ENCODE results near the gene SPATS2L.

DNA sequence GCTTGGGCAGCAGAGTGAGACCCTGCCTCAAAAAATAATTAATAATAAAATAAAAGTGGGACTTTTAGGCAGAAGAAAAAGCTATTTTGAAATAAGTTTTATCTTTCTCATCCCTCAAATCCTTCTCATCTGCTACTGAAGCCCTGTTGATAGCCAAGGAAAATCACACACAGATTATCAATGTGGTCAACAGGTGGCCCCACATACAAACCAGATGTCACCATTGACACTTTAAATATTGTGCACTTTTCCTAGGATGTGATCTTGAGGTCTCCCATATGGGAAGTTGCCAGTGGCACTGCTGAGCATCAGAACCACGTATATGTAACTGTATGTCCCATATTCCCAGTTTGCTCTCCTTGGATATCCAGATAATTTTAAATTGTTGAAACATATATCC, 138.8 kb downstream of the SPATS2L start:
- TF ChIP-seq, protein P1, sequence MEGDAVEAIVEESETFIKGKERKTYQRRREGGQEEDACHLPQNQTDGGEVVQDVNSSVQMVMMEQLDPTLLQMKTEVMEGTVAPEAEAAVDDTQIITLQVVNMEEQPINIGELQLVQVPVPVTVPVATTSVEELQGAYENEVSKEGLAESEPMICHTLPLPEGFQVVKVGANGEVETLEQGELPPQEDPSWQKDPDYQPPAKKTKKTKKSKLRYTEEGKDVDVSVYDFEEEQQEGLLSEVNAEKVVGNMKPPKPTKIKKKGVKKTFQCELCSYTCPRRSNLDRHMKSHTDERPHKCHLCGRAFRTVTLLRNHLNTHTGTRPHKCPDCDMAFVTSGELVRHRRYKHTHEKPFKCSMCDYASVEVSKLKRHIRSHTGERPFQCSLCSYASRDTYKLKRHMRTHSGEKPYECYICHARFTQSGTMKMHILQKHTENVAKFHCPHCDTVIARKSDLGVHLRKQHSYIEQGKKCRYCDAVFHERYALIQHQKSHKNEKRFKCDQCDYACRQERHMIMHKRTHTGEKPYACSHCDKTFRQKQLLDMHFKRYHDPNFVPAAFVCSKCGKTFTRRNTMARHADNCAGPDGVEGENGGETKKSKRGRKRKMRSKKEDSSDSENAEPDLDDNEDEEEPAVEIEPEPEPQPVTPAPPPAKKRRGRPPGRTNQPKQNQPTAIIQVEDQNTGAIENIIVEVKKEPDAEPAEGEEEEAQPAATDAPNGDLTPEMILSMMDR (IDR thresholded peaks at IDR 0.05; ENCODE audit: low read length), result peak; percentile 14; the same call in 1 of the 2 replicates
- TF ChIP-seq EZH2 (optimal IDR thresholded peaks at IDR 0.05; ENCODE audit: low read depth, low read length), result no peak

All from MM.1S (cell line).